ENCODE measurements around the gene CLDND2.

The CLDND2 gene

GRCh38 chr19:51361239-51361638 lies 7.6 kb downstream of the CLDND2 start:
- H3K27me3 ChIP-seq (ENCODE audit: control insufficient read depth, low read length): no peaks in the 10 kb centered on the region
- TF ChIP-seq, protein P1, sequence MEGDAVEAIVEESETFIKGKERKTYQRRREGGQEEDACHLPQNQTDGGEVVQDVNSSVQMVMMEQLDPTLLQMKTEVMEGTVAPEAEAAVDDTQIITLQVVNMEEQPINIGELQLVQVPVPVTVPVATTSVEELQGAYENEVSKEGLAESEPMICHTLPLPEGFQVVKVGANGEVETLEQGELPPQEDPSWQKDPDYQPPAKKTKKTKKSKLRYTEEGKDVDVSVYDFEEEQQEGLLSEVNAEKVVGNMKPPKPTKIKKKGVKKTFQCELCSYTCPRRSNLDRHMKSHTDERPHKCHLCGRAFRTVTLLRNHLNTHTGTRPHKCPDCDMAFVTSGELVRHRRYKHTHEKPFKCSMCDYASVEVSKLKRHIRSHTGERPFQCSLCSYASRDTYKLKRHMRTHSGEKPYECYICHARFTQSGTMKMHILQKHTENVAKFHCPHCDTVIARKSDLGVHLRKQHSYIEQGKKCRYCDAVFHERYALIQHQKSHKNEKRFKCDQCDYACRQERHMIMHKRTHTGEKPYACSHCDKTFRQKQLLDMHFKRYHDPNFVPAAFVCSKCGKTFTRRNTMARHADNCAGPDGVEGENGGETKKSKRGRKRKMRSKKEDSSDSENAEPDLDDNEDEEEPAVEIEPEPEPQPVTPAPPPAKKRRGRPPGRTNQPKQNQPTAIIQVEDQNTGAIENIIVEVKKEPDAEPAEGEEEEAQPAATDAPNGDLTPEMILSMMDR (IDR thresholded peaks at IDR 0.05; ENCODE audit: low read depth, low read length, poor library complexity, severe bottlenecking): no peak
- no peak for TF ChIP-seq EZH2phosphoT487 (IDR thresholded peaks at IDR 0.05; ENCODE audit: borderline replicate concordance, low read length)
- peaks cover 15% of the 10 kb centered on the region for H3K4me1 ChIP-seq (ENCODE audit: control insufficient read depth, low read length)
- H3K9me2 ChIP-seq (replicated peaks; ENCODE audit: control insufficient read depth, low read length): no peaks in the 10 kb centered on the region
- H4K20me1 ChIP-seq (ENCODE audit: control insufficient read depth, insufficient read depth, low read depth, low read length): no peaks in the 10 kb centered on the region
- peaks cover 30% of the 10 kb centered on the region for H3K79me2 ChIP-seq (ENCODE audit: control insufficient read depth, low read length)
- no peak overlapping the region for H3K4me3 ChIP-seq (ENCODE audit: low read length)
- no peak overlapping the region for H3K27ac ChIP-seq (ENCODE audit: low read depth, low read length)
- no peaks in the 10 kb centered on the region for H3K9me3 ChIP-seq (ENCODE audit: control insufficient read depth, insufficient read depth, low read length)
- no peak overlapping the region for H3K4me2 ChIP-seq (ENCODE audit: low read length)
- peaks cover 4% of the 10 kb centered on the region; the same call in 1 of the 2 replicates for H3K36me3 ChIP-seq (ENCODE audit: control insufficient read depth, low read length)
- H3F3A ChIP-seq (ENCODE audit: control insufficient read depth, insufficient read depth): no peaks in the 10 kb centered on the region

- peaks cover 16% of the 10 kb centered on the region; the same call in 1 of the 2 replicates for H3K79me2 ChIP-seq (ENCODE audit: control insufficient read depth, low read length)
- H3K27ac ChIP-seq (ENCODE audit: low read depth, low read length): no peak overlapping the region
- no peak overlapping the region for H3K4me3 ChIP-seq (ENCODE audit: low read length)
- H3K27me3 ChIP-seq (ENCODE audit: control insufficient read depth, low read length): no peaks in the 10 kb centered on the region
- no peaks in the 10 kb centered on the region for H3K9me3 ChIP-seq (ENCODE audit: control insufficient read depth, insufficient read depth, low read length)
- H3F3A ChIP-seq (ENCODE audit: control insufficient read depth, insufficient read depth): no peaks in the 10 kb centered on the region
- TF ChIP-seq, protein P1 (IDR thresholded peaks at IDR 0.05; ENCODE audit: low read depth, low read length, poor library complexity, severe bottlenecking): no peak
- TF ChIP-seq EZH2phosphoT487 (IDR thresholded peaks at IDR 0.05; ENCODE audit: borderline replicate concordance, low read length): no peak
- H4K20me1 ChIP-seq (ENCODE audit: control insufficient read depth, insufficient read depth, low read depth, low read length): no peaks in the 10 kb centered on the region
- no peaks in the 10 kb centered on the region for H3K9me2 ChIP-seq (replicated peaks; ENCODE audit: control insufficient read depth, low read length)
- peaks cover 10% of the 10 kb centered on the region for H3K4me1 ChIP-seq (ENCODE audit: control insufficient read depth, low read length)
- H3K36me3 ChIP-seq (ENCODE audit: control insufficient read depth, low read length): no peaks in the 10 kb centered on the region
- no peak overlapping the region for H3K4me2 ChIP-seq (ENCODE audit: low read length)
Observed at GRCh38 chr19:51359294-51359693, 9.5 kb downstream of the CLDND2 start.

GRCh38 chr19:51357952-51358351 lies 10.9 kb downstream of the CLDND2 start:
- H4K20me1 ChIP-seq (ENCODE audit: control insufficient read depth, insufficient read depth, low read depth, low read length): no peaks in the 10 kb centered on the region
- H3K79me2 ChIP-seq (ENCODE audit: control insufficient read depth, low read length): peaks cover 7% of the 10 kb centered on the region; the same call in 1 of the 2 replicates
- H3K27ac ChIP-seq (ENCODE audit: low read depth, low read length): no peak overlapping the region
- no peak overlapping the region for H3K4me2 ChIP-seq (ENCODE audit: low read length)
- H3K4me3 ChIP-seq (ENCODE audit: low read length): no peak overlapping the region
- H3F3A ChIP-seq (ENCODE audit: control insufficient read depth, insufficient read depth): no peaks in the 10 kb centered on the region
- no peaks in the 10 kb centered on the region for H3K27me3 ChIP-seq (ENCODE audit: control insufficient read depth, low read length)
- TF ChIP-seq, protein P1 (IDR thresholded peaks at IDR 0.05; ENCODE audit: low read depth, low read length, poor library complexity, severe bottlenecking): no peak
- no peak for TF ChIP-seq EZH2phosphoT487 (IDR thresholded peaks at IDR 0.05; ENCODE audit: borderline replicate concordance, low read length)
- peaks cover 9% of the 10 kb centered on the region for H3K4me1 ChIP-seq (ENCODE audit: control insufficient read depth, low read length)
- H3K9me3 ChIP-seq (ENCODE audit: control insufficient read depth, insufficient read depth, low read length): no peaks in the 10 kb centered on the region
- no peaks in the 10 kb centered on the region for H3K9me2 ChIP-seq (replicated peaks; ENCODE audit: control insufficient read depth, low read length)
- H3K36me3 ChIP-seq (ENCODE audit: control insufficient read depth, low read length): no peaks in the 10 kb centered on the region
